HG02840 (cell line): ENCODE measurements around the gene PTPN3.

ENCODE experiments used
- ATAC-seq: cut with Tn5 transposase; IDR thresholded peaks from one replicate; pipeline ENCODE4 v1.9.1; 2021; ENCODE audit warnings: mild to moderate bottlenecking, moderate library complexity, moderate number of reproducible peaks; ENCODE audit not compliant: unreplicated experiment, low FRiP score

Gene PTPN3

DNA sequence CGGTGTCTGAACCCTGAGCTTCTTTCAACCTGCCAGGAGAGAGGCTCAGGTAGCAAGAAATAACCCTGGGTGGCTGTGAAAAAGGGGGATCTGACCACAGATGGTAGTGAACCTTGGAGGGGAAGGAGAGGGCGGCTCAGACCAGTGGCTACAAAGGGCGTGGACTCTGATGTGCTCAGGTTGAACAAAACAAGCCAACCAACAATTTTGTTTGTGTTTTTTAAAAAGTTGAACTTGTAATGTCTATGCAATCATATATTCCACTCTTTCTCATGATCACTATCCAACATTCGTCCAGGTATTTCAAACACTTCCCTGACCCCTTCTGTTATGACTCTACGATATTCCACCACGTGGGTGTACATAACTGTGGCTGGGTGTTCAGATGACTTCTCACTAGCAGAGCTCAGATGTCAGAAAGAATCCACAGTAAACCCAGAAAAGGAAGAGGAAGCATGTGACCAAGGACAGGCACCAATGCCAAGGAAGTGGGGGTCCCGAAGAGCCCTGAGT lies 20.0 kb downstream of the PTPN3 start:
- ATAC-seq = no peak

DNA sequence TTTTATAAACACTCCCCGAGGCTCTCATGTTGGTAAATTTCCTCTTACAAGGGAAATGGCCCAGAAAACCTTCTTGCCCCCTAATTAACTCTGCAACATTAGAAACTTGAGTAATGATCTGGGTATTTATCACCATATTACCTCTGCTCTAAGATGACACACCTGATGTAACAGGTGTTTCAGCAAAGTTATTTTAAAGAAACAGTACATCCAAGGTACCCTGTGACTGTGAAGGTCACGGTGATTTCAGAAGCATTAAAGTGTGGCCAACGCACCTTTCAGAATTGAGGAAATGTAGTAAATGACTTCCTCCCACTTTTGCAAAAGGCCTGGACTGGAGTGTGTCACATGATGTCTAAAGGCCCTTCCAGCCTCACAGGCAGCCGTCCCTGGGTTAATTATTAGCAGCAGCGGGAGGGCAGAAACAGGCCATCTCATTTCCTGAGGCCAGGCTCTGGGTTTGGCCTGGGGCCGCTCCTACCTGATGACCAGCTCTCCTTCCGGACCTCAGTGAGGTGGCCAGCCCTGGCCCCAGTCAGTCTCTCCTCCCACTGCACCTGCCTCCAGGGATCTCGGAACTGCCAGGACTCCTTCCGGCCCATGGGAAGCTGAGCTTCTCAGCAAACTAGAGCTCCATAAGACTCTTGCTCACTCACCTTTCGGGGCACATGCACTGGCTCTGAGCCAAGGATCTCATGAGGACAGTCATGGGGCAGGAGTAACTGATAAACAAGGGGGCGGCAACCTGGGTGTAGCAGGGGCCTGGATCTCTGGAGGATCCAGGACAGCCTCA lies 20.7 kb downstream of the PTPN3 start:
- ATAC-seq = no peak

DNA sequence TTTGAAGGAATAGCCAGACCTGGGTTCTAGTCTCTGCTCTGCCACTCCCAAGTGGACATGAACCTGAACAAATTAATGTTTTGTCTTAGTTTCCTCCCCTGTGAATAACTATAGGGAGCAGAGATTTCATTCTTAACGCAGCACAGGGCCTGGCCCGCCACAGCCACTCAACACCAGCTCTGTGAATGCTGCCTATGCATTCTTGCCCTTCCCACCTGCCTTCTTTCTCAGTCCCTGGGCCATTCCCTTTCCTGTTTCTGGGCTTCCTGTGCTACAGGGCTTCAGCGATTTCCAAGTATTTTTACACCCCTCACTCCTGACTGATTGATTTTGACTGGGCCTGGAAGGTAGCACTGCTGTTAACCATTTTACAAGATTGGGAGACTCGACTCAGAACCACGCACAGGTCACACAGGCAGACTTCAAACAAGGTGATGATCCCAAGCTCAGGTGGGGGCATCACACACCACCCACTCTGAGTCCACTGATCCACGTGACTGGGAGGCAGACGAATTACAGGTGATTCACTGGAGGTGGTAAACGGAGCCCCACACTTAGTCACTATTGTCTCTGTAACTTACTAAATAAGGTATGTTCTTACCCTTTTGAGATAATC lies 21.4 kb downstream of the PTPN3 start:
- ATAC-seq = no peak

DNA sequence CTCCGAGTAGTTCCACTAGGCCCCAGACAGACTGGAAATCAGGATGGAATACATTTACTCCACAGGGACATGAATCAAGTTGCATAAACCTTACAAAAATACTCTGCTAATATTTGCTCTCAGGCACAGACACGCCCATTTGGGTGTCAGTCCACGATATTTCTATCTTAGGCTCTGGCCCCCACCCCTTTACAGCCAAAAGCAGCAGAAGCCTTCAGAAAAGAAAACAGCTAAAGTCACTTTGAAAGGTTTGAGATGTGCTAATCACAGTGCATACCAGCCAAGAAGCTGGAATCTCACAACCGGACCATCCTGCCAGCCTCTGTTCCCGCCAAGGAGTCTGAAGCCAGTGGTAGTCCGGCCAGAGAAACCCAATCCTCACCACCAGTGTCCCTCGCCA lies 22.6 kb downstream of the PTPN3 start:
- ATAC-seq = no peak

DNA sequence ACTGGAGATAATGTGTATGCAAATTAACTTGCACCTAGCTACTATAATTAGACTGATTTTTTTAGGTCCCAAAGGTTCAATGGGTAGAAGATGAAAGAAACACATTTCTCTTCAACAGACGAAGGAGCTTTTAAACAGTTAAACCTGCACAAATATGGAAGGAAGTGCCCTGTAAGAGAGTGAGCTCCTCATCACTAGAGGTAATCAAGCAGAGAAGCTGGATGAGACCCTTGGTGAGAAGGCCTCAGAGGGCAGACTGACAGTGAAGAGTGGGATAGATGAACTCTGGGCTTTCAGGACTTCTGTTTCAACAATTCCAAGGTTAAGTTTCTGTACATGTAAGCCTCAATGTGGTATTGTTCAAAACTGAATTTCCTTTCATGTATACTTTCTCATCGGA lies 23.2 kb downstream of the PTPN3 start:
- no peak for ATAC-seq

DNA sequence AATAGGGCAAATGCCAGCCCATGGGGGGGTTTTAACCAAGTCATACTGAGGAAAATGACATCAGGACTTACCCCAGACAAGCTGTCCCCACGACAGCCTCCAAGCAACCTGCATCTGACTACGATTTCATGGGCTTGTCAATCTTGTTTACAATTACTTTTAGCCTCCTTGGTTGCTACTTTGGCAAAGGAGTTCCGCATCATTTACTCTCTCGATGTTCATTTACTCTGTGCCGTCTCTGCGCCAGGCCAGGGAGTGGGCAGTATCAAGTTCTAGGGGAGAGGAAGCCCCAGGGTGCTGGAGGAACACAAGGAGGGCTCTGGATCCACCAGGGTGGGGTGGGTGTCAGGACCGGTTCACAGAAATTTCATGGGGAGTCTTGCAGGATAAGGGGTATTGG lies 23.9 kb downstream of the PTPN3 start:
- no peak for ATAC-seq

DNA sequence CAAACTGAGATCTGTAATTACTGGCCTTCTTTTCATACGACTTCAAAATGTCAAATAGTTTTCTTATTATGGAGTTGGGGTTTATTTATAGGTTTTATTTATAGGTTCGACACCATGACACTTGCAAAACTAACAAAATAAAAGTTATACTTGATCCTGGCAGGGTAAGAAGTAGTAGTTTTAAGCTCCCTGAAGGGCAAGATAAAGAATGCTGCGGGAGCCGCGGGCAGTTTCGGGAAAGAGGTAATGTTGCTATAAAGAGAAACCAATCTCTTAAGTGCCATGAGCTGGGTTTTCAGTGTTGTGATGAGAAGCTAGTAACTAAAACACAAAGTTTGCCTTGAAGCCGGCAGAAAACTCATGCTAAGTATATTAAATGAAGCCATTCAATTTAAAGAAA lies 24.8 kb downstream of the PTPN3 start:
- ATAC-seq = no peak

DNA sequence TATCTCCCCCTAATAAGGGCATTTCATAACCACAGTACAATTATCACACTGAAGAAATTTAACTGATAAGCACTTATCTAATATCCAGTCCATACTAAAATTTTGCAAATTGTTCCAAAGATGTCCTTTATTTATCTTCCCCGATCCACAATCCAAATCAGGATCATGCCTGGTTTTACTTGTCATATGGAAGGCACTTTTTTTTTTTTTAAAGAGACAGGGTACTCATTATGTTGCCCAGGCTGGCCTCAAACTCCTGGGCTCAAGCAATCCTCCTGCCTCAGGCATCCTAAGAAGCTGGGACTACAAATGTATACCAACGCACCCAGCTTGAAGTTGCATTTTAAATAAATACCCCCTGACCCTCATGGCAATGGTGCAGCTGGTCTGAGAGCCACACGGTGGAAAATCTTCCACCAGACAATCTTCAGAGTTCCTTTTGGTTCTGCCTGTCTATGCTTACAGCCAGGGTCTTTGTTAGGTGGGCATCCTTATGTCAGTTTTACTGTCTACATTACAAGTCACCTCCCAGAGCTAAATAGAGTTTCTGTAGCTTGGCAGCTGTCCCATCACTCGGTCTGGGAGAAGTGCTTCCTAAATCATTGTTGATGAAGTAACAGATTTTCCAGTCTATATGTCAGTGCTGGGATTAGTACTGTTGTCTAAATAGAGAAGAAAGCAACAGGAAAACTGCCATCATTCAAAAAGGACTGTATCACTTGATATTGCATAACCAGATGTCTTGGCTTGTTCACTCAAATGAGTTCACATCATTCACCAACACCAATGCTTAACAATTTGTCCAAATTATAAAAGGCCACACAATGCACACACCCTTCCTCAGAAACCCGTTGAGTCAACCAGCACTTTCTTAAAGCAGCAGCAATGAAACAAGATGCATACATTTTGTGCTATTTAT lies 26.4 kb downstream of the PTPN3 start:
- ATAC-seq = no peak

DNA sequence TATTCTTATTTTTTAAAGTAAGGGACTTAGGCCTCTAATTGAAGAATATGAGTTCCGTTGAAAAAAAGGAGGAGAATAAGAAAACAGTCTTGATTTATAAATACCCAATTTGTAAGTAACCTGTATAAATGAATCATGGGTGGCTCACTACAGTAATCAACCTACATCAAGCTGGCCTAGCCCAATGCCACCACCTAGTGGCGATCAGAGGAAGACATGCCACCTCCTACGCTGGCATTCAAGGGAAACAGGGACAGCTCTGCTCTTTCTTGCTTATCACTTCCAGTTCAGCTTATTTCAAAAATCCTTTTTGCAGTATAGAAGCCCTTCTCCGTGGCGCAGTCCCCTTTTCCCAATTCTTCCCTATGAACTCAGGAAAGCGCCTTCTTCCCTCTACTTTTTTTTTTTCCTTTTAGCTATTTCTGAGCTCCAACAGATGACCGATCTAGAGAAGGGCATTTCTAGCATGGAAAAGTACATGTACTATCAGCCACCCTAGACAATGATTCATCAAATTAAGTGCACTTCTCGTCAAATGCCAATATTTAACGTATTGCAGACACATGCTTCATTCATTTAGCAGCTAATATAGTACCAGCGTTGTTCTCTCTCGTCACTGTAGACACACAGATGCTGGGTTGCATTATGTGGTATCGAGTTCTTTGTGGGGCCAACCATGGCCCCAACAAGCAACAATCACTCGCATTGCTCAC lies 28.3 kb downstream of the PTPN3 start:
- ATAC-seq = peak; percentile 76

DNA sequence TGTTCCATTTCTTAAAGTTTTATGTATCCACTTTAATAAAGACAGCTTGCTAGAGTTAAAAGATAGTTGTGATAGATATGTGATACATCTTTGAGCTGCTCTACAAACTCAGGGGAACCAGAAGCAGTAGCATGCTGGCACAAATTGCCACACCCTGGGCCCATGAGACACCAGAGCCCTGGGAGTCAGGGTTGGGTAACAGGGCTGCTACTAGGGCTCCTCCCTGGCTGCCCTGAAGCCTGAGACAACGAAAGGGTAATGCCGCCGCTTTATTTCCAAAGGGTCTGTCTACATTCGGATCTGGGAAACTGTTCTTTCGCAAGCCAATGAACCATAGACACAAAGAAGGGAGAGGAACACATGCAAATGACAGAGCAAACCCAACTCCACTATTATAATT lies 29.2 kb downstream of the PTPN3 start:
- ATAC-seq = no peak

DNA sequence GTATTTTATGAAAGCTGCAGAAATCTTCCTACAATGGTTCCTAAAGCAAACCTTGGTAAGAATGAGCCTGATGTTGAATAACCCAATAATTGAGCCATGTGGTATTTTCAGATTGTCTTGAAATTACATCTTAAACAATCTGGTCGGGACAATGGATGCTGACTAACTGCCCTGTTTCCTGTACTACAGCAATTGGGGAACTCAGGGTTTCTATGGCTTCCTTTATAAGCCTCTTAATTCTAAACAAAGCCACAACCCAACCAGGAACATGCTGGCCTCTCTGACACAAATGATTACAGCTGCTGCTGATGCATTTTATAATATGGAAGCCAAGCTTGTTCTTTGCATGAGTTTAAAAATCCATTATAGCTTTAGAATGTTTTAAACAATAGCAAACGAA lies 30.2 kb downstream of the PTPN3 start:
- no peak for ATAC-seq

DNA sequence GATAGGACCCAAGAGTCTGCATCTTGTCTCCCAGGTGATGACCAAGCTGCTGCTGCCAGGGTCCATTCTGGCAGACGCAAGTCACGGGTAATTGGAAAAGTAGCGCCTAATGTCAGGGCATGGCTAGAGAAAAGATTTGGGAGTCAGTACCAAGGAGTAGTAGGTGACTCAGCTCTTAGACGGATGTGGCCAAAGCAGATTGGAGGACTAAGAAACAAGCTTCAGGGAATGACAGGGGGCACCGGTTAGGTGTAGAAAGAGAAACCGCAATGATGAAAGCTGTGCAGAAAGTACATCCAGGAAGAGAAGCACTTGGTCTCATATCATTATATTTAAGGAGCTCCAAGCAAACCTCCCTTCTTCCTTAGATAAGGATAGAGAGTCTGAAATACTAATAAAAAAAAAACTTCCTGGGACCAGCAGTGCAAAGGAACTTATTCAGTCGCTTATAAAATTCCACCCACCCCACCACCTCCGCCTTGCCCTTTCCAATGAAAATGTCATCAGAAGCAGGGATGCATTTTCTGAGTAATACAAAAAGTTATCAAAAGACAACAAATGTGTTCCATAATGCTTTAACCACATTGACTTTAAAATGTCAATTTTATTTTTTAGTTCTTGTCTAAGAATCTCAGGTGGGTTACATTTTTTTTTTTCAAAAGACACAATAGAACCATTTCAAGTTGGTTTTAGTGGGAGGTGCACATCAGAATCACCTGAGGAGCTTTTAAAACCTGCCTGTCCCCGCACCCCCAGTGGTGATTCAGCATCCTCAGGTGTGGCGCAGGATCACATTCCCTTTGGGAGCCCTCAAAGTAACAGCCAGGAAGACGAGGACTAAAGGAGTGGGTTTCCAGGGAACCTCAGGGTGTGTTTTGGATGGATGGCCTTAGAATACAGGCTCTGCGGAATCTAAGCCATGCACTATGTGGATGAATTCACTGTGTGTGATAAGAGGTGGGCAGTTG lies 31.2 kb downstream of the PTPN3 start:
- no peak for ATAC-seq

DNA sequence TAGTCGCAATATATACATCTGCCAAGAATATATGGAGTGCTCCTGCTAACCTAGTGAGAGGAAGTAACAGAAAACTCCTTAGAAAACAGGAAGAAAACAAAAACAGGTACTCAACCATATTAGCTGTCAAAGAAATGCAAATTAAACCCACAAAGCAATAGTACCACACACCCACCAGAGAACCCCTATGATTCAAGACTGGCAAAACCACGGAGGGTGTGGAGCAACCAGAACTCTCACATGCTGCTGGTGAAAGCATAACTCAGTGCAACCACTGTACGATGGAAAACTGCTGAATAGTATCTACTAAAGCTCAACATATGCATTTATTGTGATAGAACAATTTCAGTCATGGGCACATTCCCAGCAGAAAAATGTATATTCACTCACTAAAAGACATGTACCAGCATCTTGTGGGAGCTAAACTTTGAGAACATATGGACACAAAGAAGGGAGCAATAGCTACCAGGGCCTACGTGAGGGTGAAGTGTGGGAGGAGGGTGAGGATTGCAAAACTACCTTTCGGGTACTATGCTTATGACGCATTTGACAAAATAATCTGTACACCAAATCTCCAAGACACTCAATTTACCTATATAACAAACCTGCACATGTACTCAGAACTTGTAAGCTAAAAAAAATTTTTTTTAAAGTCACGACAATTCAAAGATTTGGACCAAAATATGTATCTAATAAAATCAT lies 34.0 kb downstream of the PTPN3 start:
- no peak for ATAC-seq

DNA sequence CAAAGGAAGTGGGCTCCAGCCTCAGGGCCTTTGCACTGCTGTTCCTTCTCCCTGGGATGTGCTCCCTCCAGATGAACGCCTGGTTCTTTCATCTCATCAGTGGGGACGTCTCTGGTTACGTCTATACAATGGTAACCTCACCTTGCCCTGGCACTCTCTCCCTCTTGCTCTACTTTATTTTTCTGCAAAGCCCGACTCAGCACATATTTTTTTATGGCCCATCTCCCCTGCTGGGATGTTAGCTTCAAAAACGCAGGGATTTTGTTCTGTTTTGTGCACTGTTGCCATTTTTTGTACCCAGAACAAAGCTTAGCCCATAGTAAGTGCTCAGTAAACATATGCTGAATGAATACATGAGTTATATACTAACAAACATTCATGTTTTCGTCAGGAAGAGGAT lies 37.5 kb downstream of the PTPN3 start:
- no peak for ATAC-seq

DNA sequence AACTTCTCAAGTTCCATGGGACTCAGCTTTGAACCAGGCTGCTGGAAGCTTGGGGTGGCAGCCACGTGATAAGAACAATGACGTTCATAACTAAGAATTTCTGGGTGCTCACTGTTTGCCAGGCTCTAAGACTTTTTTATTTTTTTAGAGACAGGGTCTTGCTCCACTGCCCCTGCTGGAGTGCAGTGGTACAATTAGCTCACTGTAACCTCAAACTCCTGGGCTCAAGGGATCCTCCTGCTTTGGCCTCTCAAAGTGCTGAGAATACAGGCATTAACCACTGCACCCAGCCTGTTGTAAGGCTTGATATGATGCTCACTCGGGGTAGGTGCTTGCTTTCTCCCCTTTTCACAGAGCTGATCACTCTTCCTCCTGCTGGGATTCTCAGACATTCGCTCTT lies 38.7 kb downstream of the PTPN3 start:
- ATAC-seq = no peak

DNA sequence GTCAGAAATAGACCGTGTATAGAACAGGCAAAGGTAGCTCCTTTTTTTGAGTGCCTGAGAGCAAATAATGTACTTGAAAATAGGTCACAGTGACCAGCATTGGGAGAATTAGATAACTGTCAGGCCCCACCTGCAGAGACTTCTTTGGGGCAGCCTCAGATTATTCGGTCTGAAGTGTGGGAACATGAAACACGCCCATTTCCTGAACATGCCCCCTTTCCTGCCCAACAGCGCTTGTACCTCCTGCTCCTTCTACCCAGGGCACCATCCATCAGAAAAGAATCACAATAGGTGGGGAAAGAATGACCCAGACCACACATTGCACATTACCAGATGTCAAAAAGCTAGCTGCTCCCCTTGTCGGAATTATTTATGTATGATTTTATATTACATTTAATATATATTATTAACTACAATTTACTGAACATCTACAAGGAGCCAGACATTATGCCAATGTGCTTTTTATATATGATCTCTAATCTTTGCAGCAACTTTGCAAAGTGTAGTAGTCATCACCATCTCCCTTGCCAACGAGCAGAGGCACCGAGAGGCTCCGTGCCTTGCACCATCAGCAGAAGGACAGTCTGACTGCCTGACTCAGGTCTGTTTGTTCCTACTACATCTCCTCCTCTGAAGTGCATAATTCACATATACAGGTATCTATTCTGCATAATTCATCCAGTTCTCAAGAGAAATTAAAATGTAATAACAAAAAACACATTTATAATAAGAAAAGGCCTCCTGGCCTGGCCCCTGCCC lies 39.5 kb downstream of the PTPN3 start:
- ATAC-seq = no peak

DNA sequence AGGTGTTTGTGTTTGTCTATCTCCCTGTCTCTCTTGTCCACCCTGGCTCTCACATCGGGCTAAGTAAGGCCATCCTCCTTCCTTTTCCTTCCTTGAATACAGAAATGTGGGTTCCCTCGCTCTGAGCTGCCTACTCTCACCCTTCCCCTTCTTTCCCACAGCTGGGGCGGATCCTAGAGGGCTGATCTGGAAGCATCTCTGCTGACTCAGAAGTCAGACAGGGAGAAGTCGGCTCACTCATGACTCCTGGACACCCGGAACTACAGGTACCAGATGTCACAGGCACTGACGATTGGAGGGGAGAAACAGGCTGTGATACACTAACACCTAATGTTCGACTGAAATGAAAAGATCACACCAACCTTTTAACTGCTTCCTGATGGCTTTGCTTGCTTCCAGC lies 41.3 kb downstream of the PTPN3 start:
- no peak for ATAC-seq

DNA sequence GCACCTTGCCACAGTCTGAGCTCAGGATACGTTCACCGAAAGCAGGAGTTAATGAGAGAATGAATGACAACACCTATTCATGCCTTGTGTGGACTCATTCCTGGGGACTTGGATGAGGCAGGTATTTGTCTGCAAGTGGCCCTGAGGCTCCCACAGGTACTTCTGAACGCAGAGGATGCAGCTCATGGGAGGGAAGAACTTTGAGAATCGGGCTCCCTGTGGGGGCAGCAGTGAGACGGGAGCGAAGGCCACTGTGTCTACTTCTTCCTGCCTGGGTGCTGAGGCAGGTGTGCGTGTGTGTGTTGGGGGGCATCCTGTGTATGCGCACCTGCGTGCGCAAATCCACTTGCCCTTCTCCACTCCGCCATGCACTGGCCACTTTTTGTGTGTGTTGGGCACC lies 42.2 kb downstream of the PTPN3 start:
- ATAC-seq = no peak
